Measurements from ENCODE around the gene ZBTB7C. TPM values are rescaled to one million over a fixed set of nuclear protein-coding genes. Genes with fewer than 3 reads are reported as not detected.

ZBTB7C gene
- total and polyA plus RNA-seq, 2 of the 4 experiments (the other 2 are of a cell fraction): not detected

DNA sequence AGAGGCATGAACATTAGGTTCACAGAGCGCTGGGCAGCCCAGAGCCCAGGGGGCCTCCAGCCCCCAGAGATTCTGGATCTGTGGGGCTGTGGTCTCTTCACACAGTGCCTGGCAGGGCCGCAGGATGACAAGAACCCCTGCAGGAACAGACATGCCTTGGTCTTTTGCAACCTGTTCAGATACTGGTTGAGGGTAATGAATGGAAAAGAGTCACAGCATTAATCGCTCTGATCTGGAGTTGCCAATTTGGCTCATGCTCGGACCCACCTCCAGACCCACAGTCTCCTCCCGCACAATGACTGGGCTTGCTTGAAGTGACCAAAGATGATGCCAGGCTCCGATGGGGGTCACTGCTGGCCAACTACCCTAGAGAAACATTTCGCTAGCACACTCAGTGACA, 249.4 kb downstream of the ZBTB7C start:
- H2AK9ac ChIP-seq (replicated peaks; ENCODE audit: low read depth, low read length, poor library complexity): no peak overlapping the region
- H3K36me3 ChIP-seq (ENCODE audit: control insufficient read depth, insufficient read depth, low read length): no peaks in the 10 kb centered on the region
- CTCF ChIA-PET: no interaction called here
- no peak overlapping the region for H2BK120ac ChIP-seq (ENCODE audit: low read depth, low read length)
- 80% methylated on average over 2 of the region's 7 CpGs; no CpG with 5 or more reads in 1 of the 2 experiments for WGBS, 2 experiments (ENCODE audit: extremely low coverage in 2 of 2, insufficient read length in 1 of 2)
- H2BK5ac ChIP-seq (ENCODE audit: low read depth, low read length, poor library complexity, severe bottlenecking): no peak overlapping the region
- H3K56ac ChIP-seq (ENCODE audit: extremely low read depth, insufficient read depth, low read length): no peak overlapping the region
- H3K9me3 ChIP-seq (ENCODE audit: control insufficient read depth, insufficient read depth, low read length): no peaks in the 10 kb centered on the region
- DNase-seq (no peak), ATAC-seq (ENCODE audit: low read depth) (no peak)
- no peak overlapping the region for H3K23ac ChIP-seq (ENCODE audit: low read depth, low read length)
- no peak overlapping the region for H2AK5ac ChIP-seq (ENCODE audit: low read depth, low read length)
- H2BK20ac ChIP-seq (ENCODE audit: low read depth, low read length): no peak overlapping the region
- no peak overlapping the region for H4K5ac ChIP-seq (ENCODE audit: low read depth, low read length)
- dilution Hi-C loops (cut with HindIII; ENCODE audit: low sequenced_read_pairs, unreplicated experiment): no loop called here
- no peak overlapping the region for H3K4me3 ChIP-seq (ENCODE audit: insufficient read depth, low read depth, low read length)
- TF ChIP-seq MAFK (IDR thresholded peaks at IDR 0.05; ENCODE audit: low read depth, low read length) (no peak), MXI1 (IDR thresholded peaks at IDR 0.05; ENCODE audit: borderline replicate concordance, low read depth, low read length) (no peak), USF2 (IDR thresholded peaks at IDR 0.05; ENCODE audit: low read depth, low read length) (no peak), FOS (IDR thresholded peaks at IDR 0.05; ENCODE audit: low read depth, low read length) (no peak), NFE2L2 (IDR thresholded peaks at IDR 0.05; ENCODE audit: low read depth, low read length) (no peak), BHLHE40 (IDR thresholded peaks at IDR 0.05; ENCODE audit: low read depth, low read length) (no peak), RCOR1 (IDR thresholded peaks at IDR 0.05; ENCODE audit: insufficient replicate concordance, low read length) (no peak), CHD1 (IDR thresholded peaks at IDR 0.05; ENCODE audit: low read depth, low read length) (no peak), MAZ (IDR thresholded peaks at IDR 0.05; ENCODE audit: borderline replicate concordance, low read depth, low read length) (no peak), ELK1 (IDR thresholded peaks at IDR 0.05; ENCODE audit: borderline replicate concordance, low read depth, low read length) (no peak), POLR2A (IDR thresholded peaks at IDR 0.05; ENCODE audit: low read depth, low read length) (no peak), CEBPB (IDR thresholded peaks at IDR 0.05; ENCODE audit: low read depth, low read length) (no peak), RAD21 (IDR thresholded peaks at IDR 0.05; ENCODE audit: low read length) (no peak), RFX5 (IDR thresholded peaks at IDR 0.05; ENCODE audit: low read depth, low read length) (no peak), CTCF (conservative IDR thresholded peaks at IDR 0.05; ENCODE audit: low read depth, low read length) (no peak), SMC3 (IDR thresholded peaks at IDR 0.05; ENCODE audit: low read depth, low read length) (no peak)
- H3K27ac ChIP-seq (ENCODE audit: insufficient read depth, low read length): no peak overlapping the region
- H3K4me2 ChIP-seq (ENCODE audit: low read depth, low read length): no peak overlapping the region
- H3K79me1 ChIP-seq (ENCODE audit: low read depth in 1 of 2, low read length in 2 of 2): no peaks in the 10 kb centered on the region
- H3K27me3 ChIP-seq (ENCODE audit: control insufficient read depth, insufficient read depth, low read length): peaks cover 17% of the 10 kb centered on the region
- H4K8ac ChIP-seq (ENCODE audit: low read depth in 2 of 2, low read length in 2 of 2): no peak overlapping the region
- intact Hi-C loops (cut with micrococcal nuclease): no loop called here
- H3K9ac ChIP-seq (ENCODE audit: low read depth, low read length): no peak overlapping the region
- POLR2A ChIA-PET (ENCODE audit: unreplicated experiment): no interaction called here
- no peak overlapping the region for H3K4ac ChIP-seq (ENCODE audit: low read depth, low read length)
- in situ Hi-C loops (cut with MboI; ENCODE audit: low sequenced_read_pairs): no loop called here
- H3K14ac ChIP-seq (replicated peaks; ENCODE audit: low read depth, low read length): no peak overlapping the region
- H3K18ac ChIP-seq (ENCODE audit: low read depth, low read length): no peak overlapping the region
- no peaks in the 10 kb centered on the region for H3K4me1 ChIP-seq (ENCODE audit: control insufficient read depth, insufficient read depth, low read length)
- BruUV-seq (replicated peaks): no TSS peak
- H2AFZ ChIP-seq (replicated peaks; ENCODE audit: low read length, poor library complexity): no peak overlapping the region
- no peak overlapping the region for H4K91ac ChIP-seq (ENCODE audit: insufficient read depth, low read depth, low read length)
- no peaks in the 10 kb centered on the region for H4K20me1 ChIP-seq (ENCODE audit: insufficient read depth, low read length)
- no peak overlapping the region for H2BK15ac ChIP-seq (ENCODE audit: low read depth, low read length)
- H3K9me1 ChIP-seq (ENCODE audit: insufficient read depth, low read length): no peaks in the 10 kb centered on the region
